ENCODE data around the gene RMND1. TPM values are rescaled to one million over a fixed set of nuclear protein-coding genes. Genes with fewer than 3 reads are reported as not detected.

RMND1 gene
- total RNA-seq, 4 donors from 2014 or later = 30.2 to 48.5 (median 43.4) TPM

DNA sequence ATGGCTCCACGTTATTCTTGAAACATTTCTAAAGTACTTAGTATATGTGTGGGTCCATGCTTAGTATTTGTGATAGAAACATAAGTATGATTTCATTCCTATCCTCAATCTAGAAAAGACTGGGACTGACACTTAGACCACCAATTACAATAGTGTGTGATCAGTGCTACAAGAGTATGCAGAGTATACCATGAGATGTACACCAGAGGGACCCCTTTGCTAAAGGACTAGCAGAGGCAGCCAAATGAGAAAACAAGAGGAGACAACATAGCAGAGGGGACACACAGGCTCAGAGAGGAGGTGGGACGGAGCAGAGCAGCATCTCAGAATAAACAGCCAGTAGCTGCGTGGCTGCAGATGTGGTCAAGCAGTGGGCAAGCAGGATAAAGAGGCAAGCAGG is 21.0 kb downstream of the RMND1 start:
- intact Hi-C loops (cut with DNase I) = no loop called here
- H3K4me3 ChIP-seq (replicated peaks in 1 of 3) = no peak overlapping the region
- H3K36me3 ChIP-seq = peaks cover 16 to 20% of the 10 kb centered on the region in 2 donors

DNA sequence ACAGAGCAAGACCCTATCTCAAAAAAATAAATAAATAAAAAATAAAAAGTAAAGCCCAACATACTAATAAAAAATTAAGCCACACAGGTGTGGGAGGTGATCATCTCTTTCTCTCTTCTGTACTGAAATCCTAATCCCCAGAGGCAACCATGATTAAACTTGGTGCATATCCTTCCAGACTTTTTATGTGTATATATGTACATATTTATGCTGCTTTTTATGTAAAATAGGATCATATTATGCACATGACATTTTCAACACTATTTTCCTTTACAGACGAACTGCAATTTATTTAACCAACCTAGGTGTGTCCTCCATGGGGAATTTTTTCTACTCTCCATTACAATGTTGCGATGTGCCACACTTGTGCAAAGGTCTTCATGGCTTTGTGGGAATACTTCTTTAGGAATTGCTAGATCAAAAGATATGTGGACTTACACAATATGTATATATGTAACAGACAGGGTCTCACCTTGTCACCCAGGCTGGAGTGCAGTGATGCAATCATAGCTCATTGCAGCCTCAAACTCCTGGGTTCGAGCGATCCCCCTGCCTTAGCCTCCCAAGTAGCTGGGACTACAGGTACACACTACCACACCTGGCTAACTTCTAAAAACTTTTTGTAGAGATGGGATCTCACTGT is 23.7 kb downstream of the RMND1 start:
- Histone ChIP-seq H3K27ac (no peak overlapping the region), H3K9me3 (no peaks in the 10 kb centered on the region), H3K4me1 (peaks cover 0 to 4% of the 10 kb centered on the region in 2 donors), H3K27me3 (no peaks in the 10 kb centered on the region), H3K36me3 (peaks cover 16 to 20% of the 10 kb centered on the region in 2 donors), H3K4me3 (replicated peaks in 1 of 3) (no peak overlapping the region)
- 92 to 98% methylated on average over 3 to 4 of the region's 4 CpGs for WGBS, 2 donors
- no peak for DNase-seq
- intact Hi-C loops (cut with DNase I) = no loop called here
- TF ChIP-seq, protein P1, sequence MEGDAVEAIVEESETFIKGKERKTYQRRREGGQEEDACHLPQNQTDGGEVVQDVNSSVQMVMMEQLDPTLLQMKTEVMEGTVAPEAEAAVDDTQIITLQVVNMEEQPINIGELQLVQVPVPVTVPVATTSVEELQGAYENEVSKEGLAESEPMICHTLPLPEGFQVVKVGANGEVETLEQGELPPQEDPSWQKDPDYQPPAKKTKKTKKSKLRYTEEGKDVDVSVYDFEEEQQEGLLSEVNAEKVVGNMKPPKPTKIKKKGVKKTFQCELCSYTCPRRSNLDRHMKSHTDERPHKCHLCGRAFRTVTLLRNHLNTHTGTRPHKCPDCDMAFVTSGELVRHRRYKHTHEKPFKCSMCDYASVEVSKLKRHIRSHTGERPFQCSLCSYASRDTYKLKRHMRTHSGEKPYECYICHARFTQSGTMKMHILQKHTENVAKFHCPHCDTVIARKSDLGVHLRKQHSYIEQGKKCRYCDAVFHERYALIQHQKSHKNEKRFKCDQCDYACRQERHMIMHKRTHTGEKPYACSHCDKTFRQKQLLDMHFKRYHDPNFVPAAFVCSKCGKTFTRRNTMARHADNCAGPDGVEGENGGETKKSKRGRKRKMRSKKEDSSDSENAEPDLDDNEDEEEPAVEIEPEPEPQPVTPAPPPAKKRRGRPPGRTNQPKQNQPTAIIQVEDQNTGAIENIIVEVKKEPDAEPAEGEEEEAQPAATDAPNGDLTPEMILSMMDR (IDR thresholded peaks at IDR 0.05) = no peak
- TF ChIP-seq POLR2A (IDR thresholded peaks at IDR 0.05) = no peak

More for the DNA sequence above, 21.0 kb downstream of the RMND1 start:
- 93 to 94% methylated on average over 3 of the region's 3 CpGs for WGBS, 2 donors
- H3K27ac ChIP-seq = no peak overlapping the region
- no peaks in the 10 kb centered on the region for H3K9me3 ChIP-seq
- DNase-seq = no peak
- peaks cover 13 to 15% of the 10 kb centered on the region in 2 donors for H3K4me1 ChIP-seq
- no peaks in the 10 kb centered on the region for H3K27me3 ChIP-seq
- TF ChIP-seq POLR2A (IDR thresholded peaks at IDR 0.05) = no peak
- TF ChIP-seq, protein P1 (IDR thresholded peaks at IDR 0.05) = no peak

DNA sequence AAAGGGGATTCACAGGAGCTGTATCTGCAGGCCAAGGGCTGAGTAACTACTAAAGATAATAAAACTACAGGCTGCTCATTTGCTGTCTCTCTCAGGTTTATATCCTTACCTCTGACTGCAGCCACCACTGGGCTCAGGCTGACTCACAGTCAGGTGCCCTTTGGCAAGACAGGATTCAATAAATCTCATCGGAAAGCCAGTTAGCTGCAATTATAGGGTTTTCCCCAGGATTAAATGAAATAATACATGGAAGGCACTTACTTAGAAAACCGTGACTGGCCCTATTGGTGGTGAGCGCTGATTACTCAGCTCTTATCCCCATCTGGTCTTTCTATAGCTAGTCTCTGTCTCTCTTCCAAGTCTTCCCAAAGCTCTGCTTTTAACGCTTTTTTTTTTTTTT is 26.4 kb downstream of the RMND1 start:
- whole genome bisulfite sequencing, 2 donors = 90 to 92% methylated on average over 4 of the region's 4 CpGs
- no peak overlapping the region for H3K27ac ChIP-seq
- intact Hi-C loops (cut with DNase I) = no loop called here
- TF ChIP-seq POLR2A (IDR thresholded peaks at IDR 0.05) = no peak
- TF ChIP-seq, protein P1 (IDR thresholded peaks at IDR 0.05) = no peak
- no peak overlapping the region for H3K4me3 ChIP-seq (replicated peaks in 1 of 3)
- no peaks in the 10 kb centered on the region for H3K9me3 ChIP-seq
- no peak for DNase-seq
- no peaks in the 10 kb centered on the region for H3K27me3 ChIP-seq
- peaks cover 6 to 16% of the 10 kb centered on the region in 2 donors for H3K36me3 ChIP-seq
- H3K4me1 ChIP-seq = peaks cover 6 to 7% of the 10 kb centered on the region in 2 donors

DNA sequence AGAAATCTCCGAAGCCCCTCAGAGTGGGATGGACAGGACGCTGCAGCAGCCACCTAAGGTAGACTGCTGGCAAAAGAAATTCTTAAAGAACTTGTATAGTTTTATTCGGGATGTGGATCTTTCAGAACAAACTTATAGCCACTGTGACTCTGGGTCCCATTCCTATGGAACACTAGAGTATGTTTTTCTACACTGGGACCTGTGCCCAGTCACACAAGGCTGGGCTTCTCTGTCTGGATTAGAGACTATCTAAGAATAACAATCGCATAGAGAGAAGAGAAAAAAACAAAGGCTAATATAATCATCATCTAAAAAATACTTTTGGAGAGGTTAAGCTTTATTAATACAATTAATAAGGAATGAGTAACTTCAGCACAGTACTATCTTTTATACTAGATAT is 28.9 kb downstream of the RMND1 start:
- Histone ChIP-seq H3K4me1 (peaks cover 6 to 7% of the 10 kb centered on the region in 2 donors), H3K27me3 (no peaks in the 10 kb centered on the region), H3K9me3 (no peaks in the 10 kb centered on the region), H3K4me3 (replicated peaks in 1 of 3) (no peak overlapping the region), H3K27ac (peak overlapping the region in 1 of 3 donors; percentile 41), H3K36me3 (peaks cover under 1 to 12% of the 10 kb centered on the region in 2 donors)
- intact Hi-C loops (cut with DNase I) = no loop called here
- no peak for TF ChIP-seq POLR2A (IDR thresholded peaks at IDR 0.05)
- TF ChIP-seq, protein P1 (IDR thresholded peaks at IDR 0.05) = no peak
- 52 to 53% methylated on average over 4 of the region's 4 CpGs for WGBS, 2 donors
- DNase-seq = peak; percentile 55 to 61

DNA sequence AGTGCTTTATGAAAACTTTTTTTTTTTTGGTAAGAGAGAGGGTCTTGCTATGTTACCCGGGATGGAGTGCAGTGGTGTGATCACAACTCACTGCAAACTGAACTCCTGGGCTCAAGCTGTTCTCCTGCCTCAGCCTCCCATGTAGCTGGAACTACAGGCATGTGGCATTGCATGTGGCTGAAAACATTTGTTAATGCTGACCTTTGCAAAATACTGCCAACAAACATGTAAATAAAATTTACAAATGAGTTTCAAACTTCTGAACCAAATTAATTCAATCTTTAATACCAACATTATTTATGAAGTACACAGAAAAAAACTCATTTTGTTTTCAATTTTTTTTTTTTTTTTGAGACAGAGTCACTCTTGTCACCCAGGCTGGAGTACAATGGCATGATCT is 34.4 kb downstream of the RMND1 start:
- 90 to 93% methylated on average over 1 of the region's 1 CpG for WGBS, 2 donors
- no peaks in the 10 kb centered on the region for H3K27me3 ChIP-seq
- intact Hi-C loops (cut with DNase I) = no loop called here
- no peak for DNase-seq
- TF ChIP-seq, protein P1 (IDR thresholded peaks at IDR 0.05) = no peak
- TF ChIP-seq POLR2A (IDR thresholded peaks at IDR 0.05) = no peak
- no peaks in the 10 kb centered on the region for H3K4me1 ChIP-seq
- no peak overlapping the region for H3K27ac ChIP-seq
- H3K4me3 ChIP-seq (replicated peaks in 1 of 3) = no peak overlapping the region
- H3K9me3 ChIP-seq = no peaks in the 10 kb centered on the region
- peaks cover 5 to 13% of the 10 kb centered on the region in 2 donors for H3K36me3 ChIP-seq

Data from thyroid gland (tissue), 4 donors.